ENCODE data around the gene IGFBP7. TPM values are rescaled to one million over a fixed set of nuclear protein-coding genes. Genes with fewer than 3 reads are reported as not detected.

IGFBP7 gene
- total and polyA plus RNA-seq, 2 of the 8 experiments (the other 6 are each of a cell fraction or from before 2014, with no cell fraction given), result 0.17 to 0.48 TPM

GRCh38 chr4:57117491-57117890 lies 7.3 kb upstream of the IGFBP7 start:
- H2BK5ac ChIP-seq (ENCODE audit: low read depth, low read length), result no peak overlapping the region
- no peak overlapping the region for H3K18ac ChIP-seq (ENCODE audit: extremely low read depth, low read length)
- no peaks in the 10 kb centered on the region for H3K9me3 ChIP-seq (ENCODE audit: insufficient read depth in 2 of 2, low read depth in 1 of 2, low read length in 1 of 2)
- no peaks in the 10 kb centered on the region for H3K4me1 ChIP-seq (replicated peaks in 1 of 4; ENCODE audit: control insufficient read depth in 3 of 4, insufficient read depth in 4 of 4, low read length in 3 of 4)
- peaks cover 0 to 2% (median under 1%) of the 10 kb centered on the region in 4 experiments; a peak in 2 of 7 replicates for H3K27me3 ChIP-seq (replicated peaks in 1 of 4; ENCODE audit: control insufficient read depth in 3 of 4, extremely low read depth in 1 of 4, insufficient read depth in 3 of 4, low read length in 3 of 4)
- H2BK120ac ChIP-seq (replicated peaks; ENCODE audit: low read depth, low read length), result no peak overlapping the region
- H2BK12ac ChIP-seq (ENCODE audit: low read depth, low read length), result no peak overlapping the region
- H2BK15ac ChIP-seq (ENCODE audit: low read length), result no peak overlapping the region
- 0 out of 2 replicates have a peak, but pooled peaks cover 1% of the 10 kb centered on the region for H3K23me2 ChIP-seq (ENCODE audit: low read depth, low read length)
- FAIRE-seq (no peak), DNase-seq (ENCODE audit: low read depth in 1 of 2, low spot score in 2 of 2) (no peak)
- H3K23ac ChIP-seq (ENCODE audit: insufficient read length), result no peak overlapping the region
- H3K14ac ChIP-seq (ENCODE audit: insufficient read length), result no peak overlapping the region
- no peak overlapping the region for H4K8ac ChIP-seq (ENCODE audit: extremely low read depth, insufficient read depth, low read length)
- no peak overlapping the region for H2BK20ac ChIP-seq (ENCODE audit: low read length)
- H3K4me3 ChIP-seq (ENCODE audit: extremely low read depth in 1 of 4, insufficient read depth in 2 of 4, low read depth in 3 of 4, low read length in 4 of 4), result no peak overlapping the region
- no peak overlapping the region for H3K56ac ChIP-seq (replicated peaks; ENCODE audit: insufficient read length, low read depth, low read length)
- H3K4ac ChIP-seq (replicated peaks; ENCODE audit: insufficient read length, low read depth, low read length), result no peak overlapping the region
- H4K20me1 ChIP-seq (replicated peaks in 1 of 2; ENCODE audit: control insufficient read depth in 1 of 2, insufficient read depth in 2 of 2, low read length in 2 of 2), result no peaks in the 10 kb centered on the region
- CTCF ChIA-PET (ENCODE audit: partially characterized antibody), result interaction anchor here (0.7 kb wide), 1 partner anchor 82 kb away, joined by 4 read pairs; no protein-coding TSS in a partner anchor
- H3K9ac ChIP-seq (replicated peaks in 1 of 4; ENCODE audit: extremely low read depth in 1 of 4, low read depth in 3 of 4, low read length in 3 of 4), result no peak overlapping the region
- POLR2A ChIA-PET (ENCODE audit: partially characterized antibody), result no interaction called here
- no peak overlapping the region for H4K5ac ChIP-seq (ENCODE audit: insufficient read length, low read depth, low read length)
- 82% methylated on average over 2 of the region's 2 CpGs; no CpG with 5 or more reads in 1 of the 2 experiments for WGBS, 2 experiments (ENCODE audit: extremely low coverage in 1 of 2, insufficient coverage in 1 of 2, insufficient read length in 1 of 2, insufficient replicate concordance in 2 of 2, low coverage in 1 of 2, low lambda C conversion rate in 2 of 2, missing lambda C conversion rate in 1 of 2)
- H4K91ac ChIP-seq (replicated peaks; ENCODE audit: insufficient read length, low read length), result no peak overlapping the region
- H3K4me2 ChIP-seq (ENCODE audit: insufficient read depth in 1 of 2, low read depth in 2 of 2, low read length in 2 of 2), result no peak overlapping the region
- no peak overlapping the region for H2AK5ac ChIP-seq (ENCODE audit: low read depth, low read length)
- no peaks in the 10 kb centered on the region for H3K79me1 ChIP-seq (ENCODE audit: low read depth, low read length)
- H2AFZ ChIP-seq (ENCODE audit: low read length), result no peak overlapping the region
- H3K79me2 ChIP-seq (ENCODE audit: control insufficient read depth in 1 of 2, insufficient read depth in 2 of 2, low read length in 2 of 2), result no peaks in the 10 kb centered on the region
- no peaks in the 10 kb centered on the region for H3K36me3 ChIP-seq (ENCODE audit: control insufficient read depth in 2 of 4, insufficient read depth in 4 of 4, low read length in 3 of 4)
- no peak overlapping the region for H3K27ac ChIP-seq (ENCODE audit: low read depth, low read length)
- TF ChIP-seq TEAD4 (IDR thresholded peaks at IDR 0.05; ENCODE audit: low read depth, low read length), result no peak
- no peak for TF ChIP-seq KDM4A (IDR thresholded peaks at IDR 0.05; ENCODE audit: low read depth, low read length, severe bottlenecking)
- no peak for TF ChIP-seq POLR2AphosphoS5 (IDR thresholded peaks at IDR 0.05; ENCODE audit: low read depth, low read length)
- TF ChIP-seq BCL11A (IDR thresholded peaks at IDR 0.05; ENCODE audit: low read depth in 2 of 2, low read length in 2 of 2), result no peak
- no peak for TF ChIP-seq SRF (IDR thresholded peaks at IDR 0.05; ENCODE audit: low read depth, low read length)
- TF ChIP-seq CTBP2 (IDR thresholded peaks at IDR 0.05; ENCODE audit: borderline replicate concordance, insufficient read depth, insufficient read length, low read length), result no peak
- TF ChIP-seq CREB1 (IDR thresholded peaks at IDR 0.05), result no peak
- TF ChIP-seq TCF12 (IDR thresholded peaks at IDR 0.05; ENCODE audit: low read depth, low read length), result no peak
- TF ChIP-seq USF2 (IDR thresholded peaks at IDR 0.05; ENCODE audit: low read length), result no peak
- TF ChIP-seq CHD2 (IDR thresholded peaks at IDR 0.05; ENCODE audit: low read length), result no peak
- no peak for TF ChIP-seq SIX5 (IDR thresholded peaks at IDR 0.05; ENCODE audit: low read depth, low read length)
- TF ChIP-seq TAF1 (IDR thresholded peaks at IDR 0.05; ENCODE audit: low read depth, low read length), result no peak
- no peak for TF ChIP-seq CHD1 (IDR thresholded peaks at IDR 0.05; ENCODE audit: low read depth, low read length)
- TF ChIP-seq GTF2F1 (IDR thresholded peaks at IDR 0.05; ENCODE audit: borderline replicate concordance, low read depth, low read length), result no peak
